ENCODE results near the gene CNP. TPM values are rescaled to one million over a fixed set of nuclear protein-coding genes. Genes with fewer than 3 reads are reported as not detected.

CNP gene
- total and polyA plus RNA-seq, 2 of the 8 experiments (the other 6 are each of a cell fraction or from before 2014, with no cell fraction given): 21.9 to 60.6 TPM

DNA sequence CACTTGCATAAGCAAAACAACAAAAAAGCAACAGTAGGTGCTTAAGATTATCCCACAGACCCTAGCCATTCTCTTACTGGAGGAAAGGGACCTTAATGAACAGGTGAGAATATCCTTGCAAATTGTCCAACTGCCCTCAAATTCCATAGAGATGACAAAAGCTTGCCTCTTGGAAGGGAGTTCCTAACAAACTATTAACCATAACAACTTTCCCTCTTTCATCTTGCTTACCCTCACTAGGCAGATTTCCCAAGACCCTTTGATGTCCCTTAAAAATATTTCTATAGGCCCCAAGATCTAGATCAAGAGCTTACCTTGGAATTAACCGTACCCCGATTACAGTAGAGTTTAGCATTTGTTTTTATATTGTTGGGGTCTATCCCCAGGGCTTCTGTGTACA is 21.8 kb downstream of the CNP start (continued):
- no peak for TF ChIP-seq KDM5A (IDR thresholded peaks at IDR 0.05; ENCODE audit: low read length)
- no peak for TF ChIP-seq YY1 (IDR thresholded peaks at IDR 0.05; ENCODE audit: low read depth, low read length)
- no peak for TF ChIP-seq CEBPB (IDR thresholded peaks at IDR 0.05; ENCODE audit: low read depth, low read length)
- no peak for TF ChIP-seq HDAC2 (IDR thresholded peaks at IDR 0.05; ENCODE audit: borderline replicate concordance in 1 of 2, low read depth in 2 of 2, low read length in 2 of 2)
- TF ChIP-seq EGR1 (IDR thresholded peaks at IDR 0.05; ENCODE audit: borderline replicate concordance, low read depth, low read length): no peak
- TF ChIP-seq JUND (IDR thresholded peaks at IDR 0.05; ENCODE audit: low read length): no peak
- TF ChIP-seq MAX (IDR thresholded peaks at IDR 0.05): no peak

Data from H1 (cell line).